ENCODE results near the gene EPGN.

EPGN gene, protein sequence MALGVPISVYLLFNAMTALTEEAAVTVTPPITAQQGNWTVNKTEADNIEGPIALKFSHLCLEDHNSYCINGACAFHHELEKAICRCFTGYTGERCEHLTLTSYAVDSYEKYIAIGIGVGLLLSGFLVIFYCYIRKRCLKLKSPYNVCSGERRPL

GRCh38 chr4:74308215-74308614 lies at the start of gene EPGN:
Gene EPGN, plus strand, starts transcription at chr4:74308470. Its CDS starts 64 bp downstream, at chr4:74308534.
- DNase-seq (ENCODE audit: low spot score) = no peak
- TF ChIP-seq CTCF (IDR thresholded peaks at IDR 0.05; ENCODE audit: borderline replicate concordance, control extremely low read depth, extremely low read depth, insufficient read depth, missing control alignments) = no peak
- in situ Hi-C loops (cut with MboI; ENCODE audit: low sequenced_read_pairs, unreplicated experiment) = no loop called here

DNA sequence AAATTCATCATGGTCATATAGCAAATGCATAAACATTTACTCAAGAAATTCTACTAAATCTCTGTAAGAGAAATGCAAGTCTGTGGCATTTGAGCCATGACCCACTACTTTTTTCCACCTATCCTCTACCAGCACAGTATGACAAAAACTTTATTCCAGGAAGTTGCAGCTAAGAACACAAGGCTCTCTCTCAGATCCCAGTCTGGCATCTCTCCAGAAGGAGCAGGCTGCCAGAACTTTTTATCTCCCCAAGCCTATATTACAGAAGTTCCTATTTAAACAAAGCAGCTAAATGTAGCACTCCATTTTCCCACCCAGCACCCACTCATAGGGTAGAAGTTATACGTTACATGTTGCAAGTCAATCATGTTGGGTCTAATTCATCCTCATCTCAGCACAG lies 49.3 kb upstream of the EPGN start:
- in situ Hi-C loops (cut with MboI; ENCODE audit: low sequenced_read_pairs, unreplicated experiment) = no loop called here
- DNase-seq (ENCODE audit: low spot score) = no peak
- no peak for TF ChIP-seq CTCF (IDR thresholded peaks at IDR 0.05; ENCODE audit: borderline replicate concordance, control extremely low read depth, extremely low read depth, insufficient read depth, missing control alignments)

DNA sequence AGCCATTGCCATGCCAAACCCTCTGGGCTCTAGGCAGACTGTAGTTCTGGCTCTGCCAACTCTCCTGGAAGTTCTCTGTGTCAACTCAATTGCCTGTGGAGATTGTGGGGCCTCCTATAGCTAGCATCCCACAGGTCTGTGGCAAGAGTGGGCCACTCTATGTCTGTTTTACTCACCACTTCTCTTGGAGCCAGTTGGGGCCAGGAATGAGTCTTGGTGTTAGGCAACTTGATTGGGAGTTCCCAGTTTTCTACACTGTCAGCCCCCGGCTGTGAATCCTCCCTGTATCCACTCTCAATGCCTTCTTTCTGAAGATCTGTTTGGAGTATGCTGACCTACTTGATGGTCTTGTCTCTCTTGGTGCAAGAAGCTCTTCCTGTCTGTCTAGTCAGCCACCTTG lies 48.2 kb upstream of the EPGN start:
- DNase-seq (ENCODE audit: low spot score) = no peak
- TF ChIP-seq CTCF (IDR thresholded peaks at IDR 0.05; ENCODE audit: borderline replicate concordance, control extremely low read depth, extremely low read depth, insufficient read depth, missing control alignments) = no peak
- in situ Hi-C loops (cut with MboI; ENCODE audit: low sequenced_read_pairs, unreplicated experiment) = no loop called here

- DNase-seq (ENCODE audit: low spot score) = no peak
- in situ Hi-C loops (cut with MboI; ENCODE audit: low sequenced_read_pairs, unreplicated experiment) = no loop called here
- TF ChIP-seq CTCF (IDR thresholded peaks at IDR 0.05; ENCODE audit: borderline replicate concordance, control extremely low read depth, extremely low read depth, insufficient read depth, missing control alignments) = no peak
Observed at GRCh38 chr4:74262522-74262921, 45.7 kb upstream of the EPGN start.

- TF ChIP-seq CTCF (IDR thresholded peaks at IDR 0.05; ENCODE audit: borderline replicate concordance, control extremely low read depth, extremely low read depth, insufficient read depth, missing control alignments) = no peak
- DNase-seq (ENCODE audit: low spot score) = no peak
- in situ Hi-C loops (cut with MboI; ENCODE audit: low sequenced_read_pairs, unreplicated experiment) = no loop called here
Observed at GRCh38 chr4:74263551-74263950, 44.7 kb upstream of the EPGN start.

DNA sequence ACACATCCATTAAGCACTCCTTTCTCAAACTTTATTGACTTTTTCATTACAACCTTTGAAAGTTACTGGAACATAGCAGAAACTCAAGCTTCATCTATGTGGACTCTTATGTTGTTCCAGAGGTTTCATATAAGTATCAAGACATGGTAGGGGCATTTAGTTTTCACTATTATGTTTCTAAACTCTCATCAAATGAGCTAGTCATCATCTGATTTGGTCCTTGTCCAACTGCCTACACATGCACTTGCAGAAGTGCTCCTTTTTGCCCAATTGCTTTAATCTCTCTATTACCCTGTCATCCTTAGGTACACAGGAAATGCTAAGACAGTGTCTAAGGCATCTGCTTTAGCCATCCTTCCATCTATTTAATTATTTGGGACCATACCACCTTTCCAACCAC lies 42.2 kb upstream of the EPGN start:
- DNase-seq (ENCODE audit: low spot score) = no peak
- in situ Hi-C loops (cut with MboI; ENCODE audit: low sequenced_read_pairs, unreplicated experiment) = no loop called here
- no peak for TF ChIP-seq CTCF (IDR thresholded peaks at IDR 0.05; ENCODE audit: borderline replicate concordance, control extremely low read depth, extremely low read depth, insufficient read depth, missing control alignments)

All from GM13976 (cell line).